IPS DF 6.9 (cell line): ENCODE measurements around the gene MXI1.
"Not testable (repeated sequence)": the region's sequence is repeated elsewhere in the genome, so short reads cannot be mapped to it uniquely, and the experiment has no call there.

Experiments used
- DNase-seq: peaks from one replicate; pipeline ENCODE4 v3.0.0-alpha.2; 2013; ENCODE audit warnings: low read depth, low spot score
- H3K27ac ChIP-seq: one replicate; pipeline ENCODE4 v1.5.1; 2013; ENCODE audit warnings: low read length, control low read depth
- H3K27me3 ChIP-seq: 2 replicates; pipeline ENCODE4 v1.6.1; 2013; ENCODE audit warnings: mild to moderate bottlenecking, low read length; ENCODE audit not compliant: control insufficient read depth, insufficient read depth
- H3K36me3 ChIP-seq: 2 replicates; pipeline ENCODE4 v1.6.1; 2013; ENCODE audit warnings: low read length; ENCODE audit not compliant: control insufficient read depth, insufficient read depth
- H3K4me1 ChIP-seq: 2 replicates; pipeline ENCODE4 v1.6.1; 2013; ENCODE audit warnings: low read length; ENCODE audit not compliant: control insufficient read depth, insufficient read depth
- H3K4me3 ChIP-seq: 2 replicates; pipeline ENCODE4 v1.5.1; 2013; ENCODE audit warnings: mild to moderate bottlenecking, low read length
- H3K9me3 ChIP-seq: 2 replicates; pipeline ENCODE4 v1.6.1; 2013; ENCODE audit warnings: low read length, inconsistent platforms; ENCODE audit not compliant: control insufficient read depth, insufficient read depth
- WGBS: extraction: QIAGEN DNeasy Blood & Tissue Kit; methylation state at CpG from one replicate; pipeline ENCODE4 v1.1.7; 2013; ENCODE audit warnings: mixed read lengths, missing lambda C conversion rate; ENCODE audit not compliant: insufficient read length, insufficient coverage; 5-methylcytosine and 5-hydroxymethylcytosine counted together

The MXI1 gene

DNA sequence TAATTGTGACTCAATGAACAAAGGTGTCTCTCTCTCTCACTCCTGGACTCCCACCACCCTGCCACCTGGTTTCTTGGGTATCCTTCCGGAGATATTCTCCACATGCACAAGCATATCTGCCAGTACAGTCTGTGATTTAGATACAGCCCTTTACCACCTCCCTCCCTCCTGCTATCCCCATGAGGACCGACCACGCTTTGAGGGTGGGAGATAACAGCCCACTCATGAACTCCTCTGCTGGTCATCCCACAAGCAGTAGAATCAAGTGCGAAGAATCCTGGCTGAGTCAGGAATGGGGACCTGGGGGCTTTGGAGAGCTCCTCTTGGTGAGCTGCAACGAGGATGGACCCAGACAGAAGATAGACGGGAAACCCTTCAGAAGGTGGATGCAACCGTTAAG, 28.2 kb upstream of the MXI1 start:
- no peak overlapping the region for H3K4me3 ChIP-seq
- H3K9me3 ChIP-seq, result peaks cover 2% of the 10 kb centered on the region; the same call in 1 of the 2 replicates
- H3K4me1 ChIP-seq, result no peaks in the 10 kb centered on the region
- H3K27me3 ChIP-seq, result peaks cover 3% of the 10 kb centered on the region; the same call in 1 of the 2 replicates
- no peaks in the 10 kb centered on the region for H3K36me3 ChIP-seq
- no CpG with 5 or more reads among the region's 7 CpGs for WGBS
- no peak for DNase-seq
- H3K27ac ChIP-seq, result no peak overlapping the region

DNA sequence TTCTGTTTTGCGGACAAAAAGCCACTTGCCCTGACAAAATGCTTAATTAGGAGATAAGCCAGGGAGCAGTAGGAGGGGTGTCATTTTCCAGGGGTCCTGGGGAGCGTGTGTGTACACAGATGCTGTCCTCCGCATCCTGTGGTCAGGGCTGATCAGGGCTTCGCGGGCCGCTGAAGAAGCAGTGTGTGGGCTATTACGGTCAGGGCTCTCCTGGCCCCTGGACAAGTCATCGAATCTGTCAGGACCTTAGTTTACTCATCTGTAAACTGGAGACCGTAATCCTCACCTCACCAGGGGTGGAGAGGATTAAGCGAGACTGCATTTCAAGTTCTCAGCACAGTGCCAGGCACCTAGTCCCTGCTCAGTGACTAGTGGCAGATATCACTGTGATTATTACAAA, 26.0 kb upstream of the MXI1 start:
- no CpG with 5 or more reads among the region's 10 CpGs for WGBS
- Histone ChIP-seq H3K27me3 (no peaks in the 10 kb centered on the region), H3K4me3 (no peak overlapping the region), H3K4me1 (no peaks in the 10 kb centered on the region), H3K36me3 (no peaks in the 10 kb centered on the region), H3K27ac (no peak overlapping the region), H3K9me3 (peaks cover 2% of the 10 kb centered on the region; the same call in 1 of the 2 replicates)
- DNase-seq, result no peak

DNA sequence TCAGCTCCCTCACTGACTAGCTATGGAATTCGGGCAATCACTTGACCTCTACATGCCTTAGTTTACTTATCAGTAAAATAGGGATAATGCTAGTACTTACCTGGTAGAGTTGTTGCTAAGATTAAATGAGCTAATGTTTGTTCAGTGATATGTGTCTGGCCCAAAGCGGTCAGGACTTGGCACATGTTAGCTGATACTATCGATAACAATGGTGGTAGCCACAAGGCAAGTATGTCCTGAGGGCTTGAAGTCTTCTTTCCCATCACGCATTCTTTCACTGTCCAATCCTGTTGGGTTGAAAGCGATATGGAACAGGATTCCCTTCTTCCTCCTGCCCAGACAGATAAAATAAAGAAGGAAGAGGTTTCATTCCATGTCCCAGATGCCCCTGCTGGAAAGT, 25.5 kb upstream of the MXI1 start:
- Histone ChIP-seq H3K4me1 (no peaks in the 10 kb centered on the region), H3K9me3 (peaks cover 2% of the 10 kb centered on the region; the same call in 1 of the 2 replicates), H3K4me3 (no peak overlapping the region), H3K36me3 (no peaks in the 10 kb centered on the region), H3K27ac (no peak overlapping the region), H3K27me3 (no peaks in the 10 kb centered on the region)
- no peak for DNase-seq
- no CpG with 5 or more reads among the region's 5 CpGs for WGBS

DNA sequence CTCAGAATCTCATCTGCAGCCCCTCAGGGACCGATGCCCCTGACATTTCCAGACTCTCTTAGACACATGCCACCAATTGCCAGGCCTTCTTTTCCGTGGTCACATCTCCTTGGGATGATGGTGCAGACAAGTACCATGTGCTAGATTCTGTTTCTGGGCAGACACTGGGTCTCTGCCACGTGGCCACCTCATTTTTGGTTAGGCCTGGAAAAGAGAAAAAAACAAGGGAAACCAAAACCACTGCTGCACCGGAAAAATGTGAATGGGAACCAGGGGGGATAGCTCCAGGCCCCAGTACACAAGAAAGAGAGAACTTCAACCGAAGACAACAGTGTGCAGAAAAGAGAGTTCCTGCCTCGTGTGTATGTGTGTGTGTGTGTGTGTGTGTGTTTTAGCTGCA, 23.0 kb upstream of the MXI1 start:
- DNase-seq, result no peak
- H3K27ac ChIP-seq, result no peak overlapping the region
- H3K27me3 ChIP-seq, result no peaks in the 10 kb centered on the region
- no peaks in the 10 kb centered on the region for H3K36me3 ChIP-seq
- H3K4me1 ChIP-seq, result no peaks in the 10 kb centered on the region
- H3K9me3 ChIP-seq, result peaks cover under 1% of the 10 kb centered on the region; the same call in 1 of the 2 replicates
- no CpG with 5 or more reads among the region's 6 CpGs for WGBS
- no peak overlapping the region for H3K4me3 ChIP-seq

DNA sequence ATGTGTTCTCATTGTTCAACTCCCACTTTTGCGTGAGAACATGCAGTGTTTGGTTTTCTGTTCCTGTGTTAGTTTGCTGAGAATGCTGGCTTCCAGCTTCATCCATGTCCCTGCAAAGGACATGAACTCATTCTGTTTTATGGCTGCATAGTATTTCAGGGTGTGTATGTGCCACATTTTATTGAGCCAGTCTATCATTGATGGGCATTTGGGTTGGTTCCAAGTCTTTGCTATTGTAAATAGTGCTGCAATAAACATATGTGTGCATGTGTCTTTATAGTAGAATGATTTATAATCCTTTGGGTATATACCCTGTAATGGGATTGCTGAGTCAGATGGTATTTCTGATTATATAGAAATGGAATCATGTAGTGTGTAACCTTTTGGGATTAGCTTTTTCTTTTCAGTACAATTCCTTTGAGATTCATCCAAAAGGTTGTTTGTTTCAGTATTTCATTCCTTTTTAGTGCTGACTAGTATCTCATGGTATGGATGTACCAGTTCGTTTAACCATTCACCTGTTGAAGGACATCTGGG, 21.7 kb upstream of the MXI1 start:
- H3K27ac ChIP-seq, DNase-seq, H3K4me3 ChIP-seq, H3K36me3 ChIP-seq, H3K27me3 ChIP-seq, H3K4me1 ChIP-seq, H3K9me3 ChIP-seq: not testable (repeated sequence)
- no CpG with 5 or more reads among the region's 2 CpGs for WGBS

DNA sequence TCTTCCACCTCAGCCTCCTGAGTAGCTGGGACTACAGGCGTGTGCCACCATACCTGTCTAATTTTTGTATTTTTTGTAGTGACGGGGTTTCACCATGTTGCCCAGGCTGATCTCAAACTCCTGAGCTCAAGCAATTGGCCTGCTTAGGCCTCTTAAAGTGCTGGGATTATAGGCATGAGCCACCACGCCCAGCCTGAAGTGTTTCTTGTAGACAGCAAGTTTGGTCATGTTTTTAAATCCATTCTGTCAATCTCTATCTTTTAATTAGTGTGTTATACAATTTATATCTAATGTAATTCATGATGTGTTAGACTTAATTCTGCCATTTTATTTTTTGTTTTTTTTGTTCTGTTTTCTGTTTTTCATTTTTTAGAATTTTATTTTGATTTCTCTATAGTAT, 17.2 kb upstream of the MXI1 start:
- no peaks in the 10 kb centered on the region for H3K36me3 ChIP-seq
- H3K4me1 ChIP-seq, result no peaks in the 10 kb centered on the region
- H3K27me3 ChIP-seq, result no peaks in the 10 kb centered on the region
- no peak overlapping the region for H3K27ac ChIP-seq
- no peak overlapping the region for H3K4me3 ChIP-seq
- WGBS, result no CpG with 5 or more reads among the region's 3 CpGs
- DNase-seq, result no peak
- H3K9me3 ChIP-seq, result no peaks in the 10 kb centered on the region

DNA sequence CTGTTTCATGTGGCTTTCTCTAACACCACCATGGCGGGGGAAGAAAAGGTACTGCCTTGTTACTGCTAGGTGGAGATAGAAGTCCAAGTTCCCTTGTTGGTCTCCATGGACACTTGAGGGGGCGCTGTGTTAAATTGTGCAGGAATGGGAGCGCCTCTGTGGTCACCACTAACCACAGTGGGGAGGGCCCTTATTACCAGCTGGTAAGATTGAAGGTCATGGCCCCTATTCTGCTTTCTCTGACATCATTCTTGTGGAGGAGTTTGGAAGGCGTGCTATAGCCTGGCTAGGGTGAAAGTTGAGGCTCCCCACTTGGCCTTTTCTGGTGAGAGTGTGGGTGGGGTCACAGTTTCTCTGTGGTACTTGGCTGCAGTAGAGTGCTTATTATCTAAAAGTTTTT, 14.9 kb upstream of the MXI1 start:
- no CpG with 5 or more reads among the region's 4 CpGs for WGBS
- no peaks in the 10 kb centered on the region for H3K9me3 ChIP-seq
- H3K27ac ChIP-seq, result no peak overlapping the region
- H3K4me3 ChIP-seq, result no peak overlapping the region
- no peaks in the 10 kb centered on the region for H3K27me3 ChIP-seq
- no peaks in the 10 kb centered on the region for H3K36me3 ChIP-seq
- DNase-seq, result no peak
- no peaks in the 10 kb centered on the region for H3K4me1 ChIP-seq

DNA sequence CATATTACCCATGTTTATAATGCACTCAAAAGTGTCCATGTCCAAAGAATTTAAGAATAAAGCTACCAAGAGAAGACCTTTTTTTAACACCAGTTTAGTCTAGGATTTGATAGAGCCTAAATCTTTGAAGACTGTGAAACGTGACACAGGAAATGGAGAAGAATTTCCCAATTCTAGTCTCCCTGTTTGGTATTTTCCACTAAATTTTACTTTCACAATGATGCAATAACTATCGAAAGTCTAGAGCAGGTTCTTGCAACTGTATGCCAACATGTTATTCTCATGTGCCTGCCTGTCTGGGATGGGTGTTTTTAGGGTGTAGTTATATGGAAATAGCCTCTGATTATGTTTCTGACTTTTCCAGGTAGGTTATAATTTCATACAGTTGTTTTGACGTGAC, 6.9 kb upstream of the MXI1 start:
- H3K27ac ChIP-seq, result no peak overlapping the region
- no peak for DNase-seq
- H3K36me3 ChIP-seq, result no peaks in the 10 kb centered on the region
- WGBS, result no CpG with 5 or more reads among the region's 3 CpGs
- no peak overlapping the region for H3K4me3 ChIP-seq
- H3K9me3 ChIP-seq, result no peaks in the 10 kb centered on the region
- H3K4me1 ChIP-seq, result peaks cover under 1% of the 10 kb centered on the region; the same call in 1 of the 2 replicates
- H3K27me3 ChIP-seq, result no peaks in the 10 kb centered on the region; the same call in 1 of the 2 replicates

DNA sequence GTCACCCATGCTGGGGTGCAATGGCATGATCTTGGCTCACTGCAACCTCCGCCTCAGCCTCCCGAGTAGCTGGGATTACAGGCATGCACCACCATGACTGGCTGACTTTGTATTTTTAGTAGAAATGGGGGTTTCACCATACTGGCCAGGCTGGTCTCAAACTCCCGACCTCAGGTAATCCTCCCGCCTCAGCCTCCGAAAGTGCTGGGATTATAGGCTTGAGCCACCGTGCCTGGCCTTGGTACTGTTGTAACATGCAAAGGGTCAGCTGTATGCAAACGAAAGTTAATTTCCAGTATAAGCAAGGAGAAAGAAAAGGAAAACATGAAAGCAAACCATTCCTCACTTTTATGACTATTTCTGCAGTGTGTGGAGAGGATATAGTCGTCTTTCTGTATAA, 6.4 kb upstream of the MXI1 start:
- DNase-seq, H3K9me3 ChIP-seq, H3K27me3 ChIP-seq, H3K4me3 ChIP-seq, H3K4me1 ChIP-seq, H3K27ac ChIP-seq, H3K36me3 ChIP-seq: not testable (repeated sequence)
- WGBS, result no CpG with 5 or more reads among the region's 8 CpGs

DNA sequence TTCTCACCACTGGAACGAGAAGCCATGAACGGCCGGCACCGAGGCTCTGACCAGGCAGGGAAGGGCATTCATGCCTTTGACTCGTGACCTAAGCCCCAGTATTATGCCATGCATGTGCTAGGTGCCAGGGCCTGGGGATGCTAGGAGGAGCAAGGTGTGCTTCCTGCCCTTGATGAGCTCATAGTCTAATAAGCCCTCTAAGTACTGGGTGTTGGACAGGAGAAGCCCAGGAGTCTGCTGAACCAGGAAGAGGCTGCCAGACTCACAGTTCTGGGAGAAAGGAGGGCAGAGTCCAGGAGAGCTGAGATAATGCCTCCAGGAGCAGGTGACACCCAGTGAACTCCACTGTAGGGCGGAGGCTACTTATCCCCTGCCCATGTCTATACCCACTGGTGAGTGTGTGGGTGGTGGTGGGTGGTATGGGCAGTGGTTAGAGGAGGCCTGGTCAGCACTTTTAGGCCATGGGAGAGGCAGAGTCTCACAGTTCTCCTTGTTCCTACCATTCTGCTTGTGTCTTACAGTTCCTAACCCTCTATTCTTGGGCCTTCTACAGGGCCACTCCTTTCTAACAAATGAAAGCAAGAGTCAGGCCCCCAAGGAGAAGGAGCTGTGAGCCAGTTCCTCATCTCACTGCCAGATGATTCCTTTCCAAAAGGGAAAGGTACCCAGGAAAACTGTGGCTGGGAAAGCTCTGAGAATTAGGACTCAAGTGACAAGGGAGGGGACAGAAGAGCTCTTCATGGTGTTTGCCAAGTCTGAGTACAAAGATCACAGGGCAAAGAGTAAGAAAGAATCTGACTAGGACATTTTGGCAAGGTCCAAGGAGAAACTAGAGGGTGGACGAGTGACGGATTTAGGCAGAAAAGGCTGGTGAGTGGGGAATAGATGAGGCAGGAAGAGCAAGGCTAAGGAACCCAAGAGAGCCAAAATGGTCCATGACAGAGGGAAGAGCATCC, 3.6 kb upstream of the MXI1 start:
- Histone ChIP-seq H3K4me3 (no peak overlapping the region), H3K36me3 (no peaks in the 10 kb centered on the region), H3K27me3 (peaks cover 2% of the 10 kb centered on the region; the same call in 1 of the 2 replicates), H3K4me1 (peaks cover 3% of the 10 kb centered on the region; the same call in 1 of the 2 replicates), H3K27ac (no peak overlapping the region), H3K9me3 (no peaks in the 10 kb centered on the region)
- no peak for DNase-seq
- WGBS, result no CpG with 5 or more reads among the region's 8 CpGs
